ENCODE measurements around the gene CELF4. TPM values are rescaled to one million over a fixed set of nuclear protein-coding genes. Genes with fewer than 3 reads are reported as not detected.

The CELF4 gene
- total RNA-seq, 1 donor from 2014 or later = 0.13 TPM

GRCh38 chr18:37392648-37393047 is 172.9 kb downstream of the CELF4 start:
- no peak for DNase-seq (ENCODE audit: low read depth in 2 of 2)

- DNase-seq (ENCODE audit: low read depth in 2 of 2) = no peak
These were observed 173.7 kb downstream of the CELF4 start for GRCh38 chr18:37391698-37392548.

GRCh38 chr18:37391156-37391555 is 174.4 kb downstream of the CELF4 start:
- DNase-seq (ENCODE audit: low read depth in 2 of 2) = no peak

- no peak for DNase-seq (ENCODE audit: low read depth in 2 of 2)
These were observed 174.9 kb downstream of the CELF4 start for GRCh38 chr18:37390687-37391086.

- no peak for DNase-seq (ENCODE audit: low read depth in 2 of 2)
These were observed 175.8 kb downstream of the CELF4 start for GRCh38 chr18:37389684-37390368.

- DNase-seq (ENCODE audit: low read depth in 2 of 2) = no peak
These were observed 176.6 kb downstream of the CELF4 start for GRCh38 chr18:37389041-37389440.

GRCh38 chr18:37388413-37388812 is 177.2 kb downstream of the CELF4 start:
- no peak for DNase-seq (ENCODE audit: low read depth in 2 of 2)

- DNase-seq (ENCODE audit: low read depth in 2 of 2) = peak; percentile 25 to 49
These were observed 179.5 kb downstream of the CELF4 start for GRCh38 chr18:37385846-37386778.

GRCh38 chr18:37383846-37384595 is 181.6 kb downstream of the CELF4 start:
- DNase-seq (ENCODE audit: low read depth in 2 of 2) = no peak

- DNase-seq (ENCODE audit: low read depth in 2 of 2) = no peak
These were observed 182.4 kb downstream of the CELF4 start for GRCh38 chr18:37383036-37383785.

GRCh38 chr18:37381554-37381953 is 184.0 kb downstream of the CELF4 start:
- no peak for DNase-seq (ENCODE audit: low read depth in 2 of 2)

GRCh38 chr18:37380546-37381110 is 185.0 kb downstream of the CELF4 start:
- no peak for DNase-seq (ENCODE audit: low read depth in 2 of 2)

- DNase-seq (ENCODE audit: low read depth in 2 of 2) = no peak
These were observed 187.1 kb downstream of the CELF4 start for GRCh38 chr18:37378336-37379010.

- DNase-seq (ENCODE audit: low read depth in 2 of 2) = no peak
These were observed 190.4 kb downstream of the CELF4 start for GRCh38 chr18:37375181-37375580.

GRCh38 chr18:37368110-37368954 is 197.3 kb downstream of the CELF4 start:
- DNase-seq (ENCODE audit: low read depth in 2 of 2) = no peak

- no peak for DNase-seq (ENCODE audit: low read depth in 2 of 2)
These were observed 201.4 kb downstream of the CELF4 start for GRCh38 chr18:37364237-37364636.

GRCh38 chr18:37362158-37362890 is 203.3 kb downstream of the CELF4 start:
- no peak for DNase-seq (ENCODE audit: low read depth in 2 of 2)

Measured in dermis microvascular lymphatic vessel endothelial cell (primary cell).